NB4 (cell line): Measurements from ENCODE around the gene ZNF268.

Source experiments
- DNase-seq: peaks from one replicate; pipeline ENCODE4 v3.0.0; 2010; ENCODE audit warnings: low read depth
- H3K4me3 ChIP-seq: one replicate; pipeline ENCODE4 v1.5.1; 2011; ENCODE audit warnings: mild to moderate bottlenecking, low read depth, low read length, moderate library complexity
- CTCF ChIP-seq: IDR thresholded peaks from one replicate; pipeline ENCODE4 v1.5.1; 2012; ENCODE audit warnings: low read depth, low read length
- MAX ChIP-seq: IDR thresholded peaks from 2 replicates; pipeline ENCODE4 v1.6.1; 2011; ENCODE audit warnings: low read depth, low read length
- MYC ChIP-seq: IDR thresholded peaks from 2 replicates; pipeline ENCODE4 v1.6.1; 2011; ENCODE audit warnings: low read depth, low read length
- POLR2A ChIP-seq: IDR thresholded peaks from 2 replicates; pipeline ENCODE4 v1.6.1; 2011; ENCODE audit warnings: mild to moderate bottlenecking; ENCODE audit not compliant: insufficient read length; ENCODE audit errors: extremely low read depth

The ZNF268 gene

GRCh38 chr12:133174901-133175300 is 6.4 kb upstream of the ZNF268 start:
- H3K4me3 ChIP-seq = no peak overlapping the region
- TF ChIP-seq CTCF (no peak), MYC (no peak), MAX (no peak), POLR2A (no peak)

GRCh38 chr12:133180669-133181068 is 626 bp upstream of the ZNF268 start:
- DNase-seq = no peak
- no peak overlapping the region for H3K4me3 ChIP-seq
- TF ChIP-seq CTCF (no peak), MYC (no peak), POLR2A (no peak), MAX (no peak)

More at GRCh38 chr12:133174901-133175300, 6.4 kb upstream of the ZNF268 start:
- DNase-seq = no peak

GRCh38 chr12:133190176-133190575 is 8.9 kb downstream of the ZNF268 start:
- no peak for TF ChIP-seq POLR2A
- no peak for TF ChIP-seq MAX
- TF ChIP-seq CTCF = no peak
- TF ChIP-seq MYC = no peak
- H3K4me3 ChIP-seq = no peak overlapping the region
- no peak for DNase-seq

GRCh38 chr12:133192847-133193246 is 11.6 kb downstream of the ZNF268 start:
- no peak overlapping the region for H3K4me3 ChIP-seq
- TF ChIP-seq MYC = no peak
- TF ChIP-seq CTCF = no peak
- no peak for TF ChIP-seq POLR2A
- no peak for TF ChIP-seq MAX
- no peak for DNase-seq

GRCh38 chr12:133201888-133202287 is 20.6 kb downstream of the ZNF268 start:
- H3K4me3 ChIP-seq = no peak overlapping the region
- no peak for DNase-seq
- TF ChIP-seq CTCF = no peak
- TF ChIP-seq MYC = no peak
- no peak for TF ChIP-seq MAX
- TF ChIP-seq POLR2A = no peak
